ENCODE data around the gene KBTBD13.
"Not testable (repeated sequence)": the region's sequence is repeated elsewhere in the genome, so short reads cannot be mapped to it uniquely, and the experiment has no call there.

Gene KBTBD13

DNA sequence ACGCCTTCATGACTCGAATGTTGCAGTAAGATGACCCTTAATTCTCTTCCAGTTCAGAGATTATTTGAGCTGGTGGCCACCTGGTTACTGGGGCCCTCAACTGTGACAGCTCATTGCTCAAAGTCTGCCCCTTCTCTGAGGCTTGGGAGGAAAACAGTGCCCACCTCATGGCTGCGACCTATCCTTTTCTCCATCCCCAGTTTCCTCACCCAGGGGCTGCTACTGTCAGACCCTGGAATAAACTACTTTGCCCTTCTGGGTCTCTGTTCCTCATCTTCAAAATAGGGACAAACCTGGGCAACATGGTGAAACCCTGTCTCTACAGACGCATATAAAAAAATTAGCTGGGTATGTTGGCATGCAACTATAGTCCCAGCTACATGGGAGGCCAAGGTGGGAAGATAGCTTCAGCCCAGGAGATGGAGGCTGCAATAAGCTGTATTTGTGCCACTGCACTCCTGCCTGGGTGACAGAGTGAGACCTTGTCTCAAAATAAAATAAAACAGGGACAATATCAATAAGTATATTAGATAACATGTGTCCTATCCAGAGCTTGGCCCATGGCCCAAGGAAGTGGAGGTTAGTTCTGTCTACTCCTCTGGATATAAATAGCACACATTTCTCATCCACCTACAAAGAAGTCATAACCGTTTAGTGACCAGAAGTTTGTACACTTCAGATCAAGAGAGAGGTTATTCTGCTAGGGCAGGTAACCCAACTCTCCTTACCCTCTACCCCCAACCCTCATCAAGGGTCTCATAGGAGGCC, 6.6 kb upstream of the KBTBD13 start:
- no peak for DNase-seq (ENCODE audit: low spot score)

DNA sequence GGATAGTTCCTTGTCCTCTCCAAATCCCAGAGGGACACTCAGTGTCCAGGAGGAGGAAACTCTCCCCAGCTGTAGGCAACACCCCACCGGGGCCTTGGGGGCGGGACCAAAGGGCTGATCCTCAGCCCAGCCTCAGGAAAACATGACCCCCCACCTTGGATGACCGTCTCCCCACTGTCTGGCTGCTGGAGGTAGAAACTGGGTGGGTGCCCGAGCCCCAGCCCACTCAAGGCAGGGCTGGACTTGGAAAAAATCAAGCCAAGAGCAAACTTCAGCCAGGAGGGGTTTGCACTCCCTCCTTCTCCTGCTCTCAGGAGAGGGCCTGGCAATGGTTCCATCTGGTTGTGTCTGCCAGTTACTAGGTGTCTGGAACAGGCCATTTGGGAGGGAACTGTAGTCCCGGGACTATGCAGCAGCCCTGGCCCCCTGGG, 5.2 kb upstream of the KBTBD13 start:
- no peak for DNase-seq (ENCODE audit: low spot score)

DNA sequence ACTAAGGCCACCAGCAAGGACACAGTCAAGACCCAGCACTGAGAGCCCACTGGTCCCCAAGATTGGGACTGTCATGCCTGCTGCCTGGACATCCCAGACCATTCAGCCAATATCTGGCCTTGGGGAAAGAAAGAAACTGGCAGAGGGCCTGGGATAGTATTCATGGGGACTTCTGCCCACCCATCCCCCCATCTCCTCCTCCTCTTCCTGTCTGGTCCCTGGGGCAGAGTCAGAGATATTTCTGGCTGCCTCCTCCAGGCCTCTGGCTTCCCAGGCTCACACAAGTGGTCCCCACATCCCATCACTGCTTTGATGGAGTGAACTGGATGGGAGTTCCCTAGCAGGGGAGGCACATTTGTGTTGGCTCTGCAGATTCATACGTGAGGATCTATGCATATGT, 4.5 kb upstream of the KBTBD13 start:
- DNase-seq (ENCODE audit: low spot score), result no peak

DNA sequence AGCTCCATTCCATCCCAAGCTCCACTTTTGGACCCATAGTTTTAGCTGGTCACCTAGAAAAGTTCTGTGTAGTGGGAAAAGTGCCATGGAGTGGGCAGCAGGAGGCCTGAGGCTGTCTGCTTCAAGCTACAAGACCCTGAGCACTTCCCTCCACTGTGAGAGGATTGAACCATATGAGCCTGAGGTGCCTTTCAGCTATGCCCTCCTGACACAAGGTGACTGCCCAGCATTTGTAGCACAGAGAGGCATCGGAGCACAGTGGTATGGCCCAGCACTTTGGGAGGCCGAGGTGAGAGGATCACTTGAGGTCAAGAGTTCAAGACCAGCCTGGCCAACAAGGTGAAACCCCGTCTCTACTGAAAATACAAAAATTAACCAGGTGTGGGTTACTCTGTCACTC, 3.9 kb upstream of the KBTBD13 start:
- no peak for DNase-seq (ENCODE audit: low spot score)

DNA sequence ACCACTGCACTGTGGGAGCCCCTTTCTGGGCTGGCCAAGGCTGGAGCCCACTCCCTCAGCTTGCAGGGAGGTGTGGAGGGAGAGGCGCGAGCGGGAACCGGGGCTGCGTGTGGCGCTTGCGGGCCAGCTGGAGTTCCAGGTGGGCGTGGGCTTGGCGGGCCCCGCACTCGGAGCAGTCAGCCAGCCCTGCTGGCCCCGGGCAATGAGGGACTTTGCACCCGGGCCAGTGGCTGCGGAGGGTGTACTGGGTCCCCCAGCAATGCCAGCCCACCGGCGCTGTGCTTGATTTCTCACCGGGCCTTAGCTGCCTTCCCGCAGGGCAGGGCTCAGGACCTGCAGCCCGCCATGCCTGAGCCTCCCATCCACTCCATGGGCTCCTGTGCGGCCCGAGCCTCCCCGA, 1.6 kb upstream of the KBTBD13 start:
- DNase-seq (ENCODE audit: low spot score), result not testable (repeated sequence)

DNA sequence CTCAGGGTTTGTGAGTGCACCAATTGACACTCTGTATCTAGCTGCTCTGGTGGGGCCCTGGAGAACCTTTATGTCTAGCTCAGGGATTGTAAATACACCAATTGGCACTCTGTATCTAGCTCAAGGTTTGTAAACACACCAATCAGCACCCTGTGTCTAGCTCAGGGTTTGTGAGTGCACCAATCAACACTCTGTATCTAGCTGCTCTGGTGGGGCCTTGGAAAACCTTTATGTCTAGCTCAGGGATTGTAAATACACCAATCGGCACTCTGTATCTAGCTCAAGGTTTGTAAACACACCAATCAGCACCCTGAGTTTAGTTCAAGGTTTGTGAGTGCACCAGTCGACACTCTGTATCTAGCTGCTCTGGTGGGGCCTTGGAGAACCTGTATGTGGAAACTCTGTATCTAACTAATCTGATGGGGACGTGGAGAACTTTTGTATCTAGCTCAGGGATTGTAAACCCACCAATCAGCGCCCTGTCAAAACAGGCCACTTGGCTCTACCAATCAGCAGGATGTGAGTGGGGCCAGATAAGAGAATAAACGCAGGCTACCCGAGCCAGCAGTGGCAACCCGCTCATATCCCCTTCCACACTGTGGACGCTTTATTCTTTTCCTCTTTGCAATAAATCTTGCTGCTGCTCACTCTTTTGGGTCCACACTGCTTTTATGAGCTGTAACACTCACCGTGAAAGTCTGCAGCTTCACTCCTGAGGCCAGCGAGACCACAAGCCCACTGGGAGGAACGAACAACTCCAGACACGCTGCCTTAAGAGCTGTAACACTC, 745 bp upstream of the KBTBD13 start:
- not testable (repeated sequence) for DNase-seq (ENCODE audit: low spot score)

DNA sequence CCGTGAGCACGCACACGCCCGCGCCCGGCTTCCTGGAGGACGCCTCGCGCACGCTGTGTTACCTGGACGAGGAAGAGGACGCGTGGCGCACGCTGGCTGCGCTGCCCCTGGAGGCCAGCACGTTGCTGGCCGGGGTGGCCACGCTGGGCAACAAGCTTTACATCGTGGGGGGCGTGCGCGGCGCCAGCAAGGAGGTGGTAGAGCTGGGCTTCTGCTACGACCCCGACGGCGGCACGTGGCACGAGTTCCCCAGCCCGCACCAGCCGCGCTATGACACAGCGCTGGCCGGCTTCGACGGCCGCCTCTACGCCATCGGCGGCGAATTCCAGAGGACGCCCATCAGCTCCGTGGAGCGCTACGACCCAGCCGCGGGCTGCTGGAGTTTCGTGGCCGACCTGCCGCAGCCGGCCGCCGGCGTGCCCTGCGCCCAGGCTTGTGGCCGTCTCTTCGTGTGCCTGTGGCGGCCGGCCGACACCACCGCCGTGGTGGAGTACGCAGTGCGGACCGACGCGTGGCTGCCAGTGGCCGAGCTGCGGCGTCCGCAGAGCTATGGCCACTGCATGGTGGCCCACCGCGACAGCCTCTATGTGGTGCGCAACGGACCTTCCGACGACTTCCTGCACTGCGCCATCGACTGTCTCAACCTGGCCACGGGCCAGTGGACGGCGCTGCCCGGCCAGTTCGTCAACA, 890 bp downstream of the KBTBD13 start:
- DNase-seq (ENCODE audit: low spot score), result no peak

DNA sequence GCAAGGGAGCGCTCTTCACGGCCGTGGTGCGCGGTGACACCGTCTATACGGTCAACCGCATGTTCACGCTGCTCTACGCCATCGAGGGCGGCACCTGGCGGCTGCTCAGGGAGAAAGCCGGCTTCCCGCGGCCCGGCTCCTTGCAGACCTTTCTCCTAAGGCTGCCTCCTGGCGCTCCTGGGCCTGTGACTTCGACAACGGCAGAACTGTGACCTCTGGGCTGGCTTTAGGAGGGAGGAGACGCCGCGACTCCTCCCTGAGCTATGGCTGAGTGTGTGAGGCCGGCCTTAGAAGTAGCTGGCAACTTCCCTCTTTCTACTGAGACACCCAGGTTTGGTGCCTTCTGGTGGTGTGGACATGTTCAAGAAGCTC, 1.4 kb downstream of the KBTBD13 start:
- peak; percentile 36 for DNase-seq (ENCODE audit: low spot score)

DNA sequence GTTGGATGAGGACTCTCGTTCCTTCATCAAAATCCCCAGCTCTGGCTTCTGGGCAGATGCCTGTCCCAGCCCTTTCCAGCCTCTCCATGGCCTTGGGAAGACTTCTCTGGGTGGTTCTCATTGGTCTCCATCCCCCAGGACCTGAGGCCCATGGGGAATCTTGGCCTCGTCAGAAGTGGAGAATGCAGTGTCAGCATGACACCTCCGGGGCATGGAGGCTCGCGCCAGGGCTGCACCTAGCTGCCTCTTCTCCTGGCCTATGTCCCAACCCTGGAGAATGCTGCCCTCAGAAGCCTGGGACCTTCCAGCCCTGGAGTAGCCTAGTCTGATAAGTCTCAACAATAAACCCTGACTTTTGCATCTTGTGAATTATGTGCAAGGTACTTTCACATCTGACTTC, 3.0 kb downstream of the KBTBD13 start:
- DNase-seq (ENCODE audit: low spot score), result no peak

DNA sequence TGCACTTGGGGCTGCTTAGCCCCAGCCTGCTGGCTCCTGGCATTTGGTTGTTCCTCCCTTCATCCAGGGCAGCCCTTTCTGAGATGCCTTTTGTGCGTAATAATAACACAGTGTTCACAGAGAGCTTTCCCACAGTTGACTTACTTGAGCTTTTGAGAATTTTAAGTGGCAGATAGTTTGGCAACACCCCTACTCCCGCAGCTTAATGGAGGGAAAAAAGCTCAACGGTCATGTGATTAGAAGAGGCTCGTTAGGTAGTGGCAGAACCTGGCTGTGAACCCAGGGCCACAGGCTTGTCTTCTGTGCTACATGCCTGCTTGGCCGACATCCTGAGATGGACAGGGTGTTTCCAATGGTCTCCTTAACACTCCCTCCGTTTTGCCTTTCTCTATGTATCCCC, 4.7 kb downstream of the KBTBD13 start:
- DNase-seq (ENCODE audit: low spot score), result no peak

DNA sequence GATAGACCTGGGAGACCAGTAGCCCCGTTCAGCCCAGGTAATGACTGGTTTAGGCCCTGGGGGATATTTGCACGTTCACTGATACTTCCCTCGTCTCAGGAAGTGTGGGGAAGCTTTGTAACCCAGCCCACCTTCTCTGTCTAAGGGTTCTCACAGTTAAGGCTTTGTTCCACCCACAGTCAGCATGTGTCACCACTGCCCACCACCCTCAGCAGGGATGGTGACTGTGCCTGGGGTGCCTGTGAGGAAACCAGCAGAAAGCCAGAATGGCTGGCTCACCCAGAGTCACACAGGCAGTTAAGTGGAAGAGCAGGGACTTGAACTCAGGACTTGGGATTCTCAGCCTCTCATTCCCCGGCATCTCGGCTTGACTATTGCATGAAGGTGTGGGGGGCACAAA, 5.2 kb downstream of the KBTBD13 start:
- DNase-seq (ENCODE audit: low spot score), result no peak

DNA sequence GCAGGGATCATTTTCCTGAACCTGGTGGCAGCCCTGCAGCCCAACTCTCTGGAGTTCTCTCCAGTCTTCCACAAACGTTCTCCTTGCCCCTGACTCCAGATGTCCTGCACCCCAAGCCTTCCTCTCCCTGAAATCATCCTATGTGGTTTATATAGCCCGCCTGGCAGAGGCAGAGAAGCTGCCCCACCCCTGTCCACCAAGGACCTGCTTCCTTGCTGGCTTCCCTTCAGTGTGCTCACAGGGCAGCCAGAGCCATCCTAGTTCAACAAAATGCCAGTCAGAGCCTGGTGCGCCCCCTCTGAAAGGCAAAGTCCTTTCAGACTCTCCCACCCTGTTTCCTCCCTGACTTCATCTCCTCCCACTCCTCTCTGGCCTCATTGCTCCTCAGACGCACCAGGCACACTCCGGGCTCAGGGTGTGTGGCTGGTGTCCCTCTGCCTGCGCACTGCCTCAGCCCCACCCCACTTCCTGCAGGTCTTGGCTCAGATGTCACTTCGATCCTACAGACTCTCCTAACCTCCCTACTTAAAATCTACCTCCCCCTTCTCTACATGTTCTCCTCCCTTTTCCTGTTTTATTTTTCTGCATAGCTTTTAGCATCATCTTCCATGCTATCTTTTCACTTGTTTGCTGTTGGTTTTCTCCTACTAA, 5.9 kb downstream of the KBTBD13 start:
- DNase-seq (ENCODE audit: low spot score), result no peak

DNA sequence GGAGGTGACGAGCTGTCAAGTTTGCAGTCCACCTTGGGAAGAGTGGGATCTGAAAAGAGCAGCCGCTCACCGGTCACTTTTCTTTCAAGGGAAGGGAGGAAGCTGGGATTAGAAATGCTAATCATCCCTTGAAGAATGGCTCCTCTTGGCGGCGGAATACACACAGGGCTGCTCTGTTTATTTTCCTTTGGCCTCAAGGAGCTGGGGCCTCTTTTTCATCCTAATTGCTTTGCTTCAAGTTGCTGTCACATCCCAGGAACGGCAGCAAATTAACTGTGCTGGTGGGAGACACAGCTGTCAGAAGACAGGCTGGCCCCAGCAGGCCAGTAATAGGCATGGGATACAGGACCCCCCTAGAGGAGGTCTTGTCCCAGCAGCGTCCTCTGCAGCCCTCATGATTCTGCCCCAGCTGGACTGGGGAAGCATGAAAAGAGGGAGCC, 6.7 kb downstream of the KBTBD13 start:
- DNase-seq (ENCODE audit: low spot score), result no peak

DNA sequence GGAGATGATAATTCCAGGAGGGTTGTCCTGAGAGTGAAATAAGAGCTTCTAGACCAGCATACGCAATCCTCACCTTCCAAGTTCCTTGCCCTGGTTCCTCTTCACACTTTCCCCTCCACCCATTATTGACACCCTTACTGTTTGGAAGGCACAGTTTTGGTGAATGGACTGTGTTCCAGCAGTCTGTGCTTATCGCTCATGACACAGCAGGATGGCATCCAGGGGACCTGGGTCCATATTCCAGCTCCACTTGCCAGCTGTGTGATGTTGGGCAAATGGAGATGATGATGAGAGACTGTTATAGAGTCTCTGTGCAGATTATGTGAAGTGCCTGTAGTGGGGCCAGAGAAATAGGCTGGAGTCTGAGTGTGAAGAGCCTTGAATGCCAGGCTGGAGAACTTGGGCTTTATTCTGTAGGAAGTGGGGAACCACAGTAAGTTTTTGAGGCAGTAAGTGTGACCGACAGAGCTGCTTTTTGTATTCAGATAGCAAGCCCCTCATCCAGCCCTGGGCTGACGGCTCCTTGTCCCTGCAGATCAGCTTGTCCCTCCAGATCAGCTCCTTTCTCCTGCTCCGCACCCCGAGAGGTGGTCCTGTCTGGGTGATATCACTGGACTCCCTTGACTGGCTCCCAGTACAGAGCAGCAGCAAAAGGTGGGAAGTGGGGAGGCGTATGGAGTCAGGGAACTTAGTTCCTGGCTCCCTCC, 8.1 kb downstream of the KBTBD13 start:
- no peak for DNase-seq (ENCODE audit: low spot score)

DNA sequence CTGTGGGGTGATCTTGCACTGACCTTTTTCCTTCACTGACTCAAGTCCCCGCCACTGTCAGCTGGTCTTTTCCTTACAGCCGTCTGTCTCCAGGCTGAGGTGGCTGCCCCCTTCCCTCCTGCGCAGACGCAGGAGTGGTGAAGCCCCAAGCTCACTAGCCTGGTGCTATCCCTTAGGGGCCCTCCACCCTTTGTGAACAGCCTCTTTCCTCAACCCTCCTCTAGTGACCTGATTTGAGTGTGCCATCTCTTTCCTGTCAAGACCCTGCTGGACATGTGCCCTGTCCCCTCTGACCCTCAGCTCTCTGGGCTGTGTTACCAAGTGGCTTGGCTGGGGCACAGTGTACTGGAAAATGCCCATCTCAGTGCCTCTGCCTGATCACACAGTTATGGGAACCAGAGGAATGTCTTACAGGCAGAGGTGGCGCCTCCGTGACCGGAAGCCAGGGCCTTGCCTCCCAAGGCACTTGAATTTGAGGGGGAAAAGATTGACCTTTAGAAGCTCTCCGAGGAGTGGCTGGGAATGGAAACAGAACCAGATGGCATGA, 8.7 kb downstream of the KBTBD13 start:
- DNase-seq (ENCODE audit: low spot score), result no peak

DNA sequence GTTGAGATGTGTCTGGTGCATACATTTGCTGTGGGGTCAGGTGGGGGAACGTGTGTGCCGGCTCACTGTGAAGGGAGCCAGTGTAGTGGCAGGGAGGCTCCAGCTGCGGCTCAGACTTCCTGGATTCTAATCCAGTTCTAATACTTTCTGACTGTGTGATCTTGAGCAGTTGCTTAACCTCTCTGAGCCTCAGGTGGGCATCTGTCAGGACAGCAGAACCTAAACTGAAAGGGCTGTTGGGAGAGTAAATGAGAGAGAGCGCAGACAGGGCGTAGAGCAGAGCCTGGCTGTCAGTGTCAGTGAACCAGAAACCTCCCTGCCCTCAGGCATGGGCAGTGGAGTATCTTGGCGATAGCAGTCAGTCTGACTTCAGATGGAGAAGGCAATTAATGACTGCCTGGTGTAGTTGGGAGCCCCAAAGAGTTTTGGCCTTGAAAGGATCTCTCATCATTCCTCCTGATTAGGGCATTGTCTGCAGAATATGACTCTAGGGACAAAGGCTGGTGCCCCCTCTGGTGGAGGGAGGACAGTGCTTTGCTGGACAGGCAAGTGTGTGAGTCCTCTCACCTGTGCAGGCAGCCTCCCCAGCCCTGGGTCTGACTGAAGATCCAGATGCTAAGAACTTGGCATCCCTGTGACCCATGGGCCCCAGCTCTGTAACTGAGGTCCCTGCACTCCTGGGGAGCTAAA, 9.6 kb downstream of the KBTBD13 start:
- DNase-seq (ENCODE audit: low spot score), result no peak

DNA sequence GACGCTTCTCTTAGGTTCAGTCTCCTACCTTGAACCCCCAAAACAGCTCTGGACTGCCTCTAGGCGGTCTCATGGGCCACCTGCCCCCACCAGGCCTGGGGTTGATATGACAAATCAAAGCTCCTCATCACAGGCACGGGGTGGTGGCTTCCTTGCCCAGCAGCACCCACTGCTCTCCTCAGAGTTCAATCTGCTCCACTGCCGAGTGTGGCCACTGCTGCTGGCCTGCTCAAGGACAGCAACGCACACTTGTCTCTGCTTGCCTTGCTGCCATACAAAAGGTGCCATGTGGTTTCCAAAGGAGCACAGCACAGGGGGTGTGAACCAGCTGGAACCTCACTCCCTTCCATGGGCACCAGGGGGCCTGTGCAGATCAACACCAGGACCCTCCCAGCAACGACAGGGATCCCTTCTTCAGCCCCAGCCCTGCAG, 10.2 kb downstream of the KBTBD13 start:
- DNase-seq (ENCODE audit: low spot score), result peak; percentile 24

DNA sequence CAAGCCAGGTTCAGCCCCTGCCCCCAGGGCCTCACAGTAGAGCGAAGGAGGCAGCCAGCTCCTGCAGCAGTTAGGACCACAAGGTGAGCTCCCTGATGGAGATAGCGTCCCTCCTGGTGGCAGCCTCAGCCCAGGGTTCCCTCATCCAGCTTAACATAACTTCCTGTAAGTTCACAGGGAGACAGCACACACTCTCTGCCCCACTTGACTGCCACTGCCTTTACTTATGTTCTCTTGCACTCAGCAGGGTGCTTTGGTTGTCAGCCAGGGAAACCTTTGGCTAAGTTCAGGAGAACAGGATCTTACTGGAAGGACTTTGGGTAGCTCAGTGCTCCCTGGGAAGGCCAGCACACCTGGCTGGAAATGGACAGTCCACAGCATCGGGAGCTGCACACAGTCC, 10.9 kb downstream of the KBTBD13 start:
- no peak for DNase-seq (ENCODE audit: low spot score)

DNA sequence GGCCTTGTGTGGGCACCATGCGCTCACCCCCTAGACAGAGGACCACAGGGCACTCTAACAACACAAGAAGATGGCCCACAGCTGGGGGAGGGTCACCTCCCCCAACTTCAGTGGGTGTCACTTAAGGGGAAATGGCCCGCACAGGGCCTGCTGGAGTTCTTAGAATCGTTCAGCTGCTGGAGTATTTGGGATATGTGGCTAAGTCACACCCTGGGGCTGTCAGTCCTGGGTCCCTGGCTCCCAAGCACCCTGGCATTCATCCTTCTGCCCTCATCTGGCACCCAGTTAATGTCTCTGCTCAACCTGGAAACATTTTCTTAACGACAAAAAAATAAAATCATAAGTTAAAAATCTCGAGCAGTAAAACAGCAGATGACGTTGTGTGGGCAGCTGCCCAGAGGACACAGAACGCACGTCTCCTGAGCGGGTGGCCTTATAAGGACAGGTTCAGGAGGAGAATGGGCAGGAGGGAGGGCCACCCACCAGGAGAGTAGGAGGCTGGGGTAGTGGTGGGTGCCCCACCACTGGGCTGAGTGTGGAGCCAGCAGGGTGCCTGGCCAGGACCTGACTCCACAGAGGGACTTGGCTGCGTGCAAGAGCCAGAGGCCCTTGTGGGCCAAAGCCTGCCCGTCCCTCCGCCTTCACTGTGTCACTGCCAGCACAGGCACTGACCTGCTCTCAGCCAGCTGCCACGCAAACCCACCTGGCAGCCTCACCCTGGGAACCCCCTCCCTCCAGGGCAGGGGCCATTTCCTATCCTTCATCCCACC, 11.5 kb downstream of the KBTBD13 start:
- DNase-seq (ENCODE audit: low spot score), result no peak

DNA sequence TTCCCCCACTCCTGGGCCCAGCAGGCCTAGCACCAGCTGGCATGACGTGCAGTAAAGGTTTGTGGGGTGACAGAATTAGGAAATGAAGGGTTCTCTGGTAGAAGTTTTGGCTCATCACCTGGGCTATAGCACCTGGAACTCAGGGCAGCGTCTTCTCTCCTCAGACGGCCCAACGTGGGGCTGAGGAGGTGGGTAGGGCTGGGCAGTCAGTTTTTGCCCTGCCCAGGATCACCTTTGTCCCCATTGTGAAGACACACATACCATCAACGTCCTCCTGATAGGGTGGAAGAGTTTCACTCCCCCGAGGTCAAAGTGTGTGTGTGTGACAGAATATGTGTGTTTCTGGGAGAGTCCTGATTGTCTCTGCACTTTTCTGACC, 12.1 kb downstream of the KBTBD13 start:
- DNase-seq (ENCODE audit: low spot score), result no peak

Measured in germinal center (tissue), 1 donor.